NB4 (cell line): Measurements from ENCODE around the gene SLC13A1.

ENCODE experiments used
- DNase-seq: peaks from one replicate; pipeline ENCODE4 v3.0.0; 2010; ENCODE audit warnings: low read depth
- H3K4me3 ChIP-seq: one replicate; pipeline ENCODE4 v1.5.1; 2011; ENCODE audit warnings: mild to moderate bottlenecking, low read depth, low read length, moderate library complexity
- CTCF ChIP-seq: IDR thresholded peaks from one replicate; pipeline ENCODE4 v1.5.1; 2012; ENCODE audit warnings: low read depth, low read length
- MAX ChIP-seq: IDR thresholded peaks from 2 replicates; pipeline ENCODE4 v1.6.1; 2011; ENCODE audit warnings: low read depth, low read length
- MYC ChIP-seq: IDR thresholded peaks from 2 replicates; pipeline ENCODE4 v1.6.1; 2011; ENCODE audit warnings: low read depth, low read length
- POLR2A ChIP-seq: IDR thresholded peaks from 2 replicates; pipeline ENCODE4 v1.6.1; 2011; ENCODE audit warnings: mild to moderate bottlenecking; ENCODE audit not compliant: insufficient read length; ENCODE audit errors: extremely low read depth

Gene SLC13A1

GRCh38 chr7:123133924-123134323 lies 65.8 kb downstream of the SLC13A1 start:
- TF ChIP-seq MYC (no peak), POLR2A (no peak), CTCF (no peak), MAX (no peak)
- DNase-seq: no peak

GRCh38 chr7:123131961-123132360 lies 67.8 kb downstream of the SLC13A1 start:
- TF ChIP-seq MYC (no peak), POLR2A (no peak), MAX (no peak), CTCF (no peak)
- DNase-seq: no peak
- H3K4me3 ChIP-seq: no peak overlapping the region

More at GRCh38 chr7:123133924-123134323, 65.8 kb downstream of the SLC13A1 start:
- no peak overlapping the region for H3K4me3 ChIP-seq

- TF ChIP-seq POLR2A: no peak
- TF ChIP-seq CTCF: no peak
- TF ChIP-seq MYC: no peak
- no peak for TF ChIP-seq MAX
- H3K4me3 ChIP-seq: no peak overlapping the region
- DNase-seq: no peak
Observed at GRCh38 chr7:123131556-123131955, 68.2 kb downstream of the SLC13A1 start.

GRCh38 chr7:123131140-123131539 lies 68.6 kb downstream of the SLC13A1 start:
- no peak overlapping the region for H3K4me3 ChIP-seq
- DNase-seq: no peak
- TF ChIP-seq MAX (no peak), CTCF (no peak), POLR2A (no peak), MYC (no peak)

GRCh38 chr7:123126691-123127090 lies 73.1 kb downstream of the SLC13A1 start:
- TF ChIP-seq MAX (no peak), CTCF (no peak), POLR2A (no peak), MYC (no peak)
- no peak for DNase-seq
- H3K4me3 ChIP-seq: no peak overlapping the region

- TF ChIP-seq POLR2A: no peak
- no peak for TF ChIP-seq MAX
- TF ChIP-seq CTCF: no peak
- TF ChIP-seq MYC: no peak
- DNase-seq: no peak
- no peak overlapping the region for H3K4me3 ChIP-seq
Observed at GRCh38 chr7:123126171-123126570, 73.6 kb downstream of the SLC13A1 start.
